ENCODE results near the gene ITGA7. TPM values are rescaled to one million over a fixed set of nuclear protein-coding genes. Genes with fewer than 3 reads are reported as not detected.

The ITGA7 gene
- total and polyA plus RNA-seq, 2 experiments from 2014 or later, result 2.0 to 7.2 TPM

- Histone ChIP-seq H3K36me3 (ENCODE audit: low read depth) (no peaks in the 10 kb centered on the region; the same call in 1 of the 2 replicates), H3K27me3 (replicated peaks; ENCODE audit: insufficient read depth) (no peaks in the 10 kb centered on the region), H3K4me3 (peak overlapping the region; percentile 85), H3K4me1 (ENCODE audit: insufficient read depth) (peaks cover 61% of the 10 kb centered on the region), H3K9ac (peak overlapping the region; percentile 15; the same call in 1 of the 2 replicates), H4K20me1 (ENCODE audit: insufficient read depth) (no peaks in the 10 kb centered on the region), H3K9me3 (ENCODE audit: low read depth) (no peaks in the 10 kb centered on the region), H3K79me2 (ENCODE audit: insufficient read depth) (0 out of 2 replicates have a peak, but pooled peaks cover 4% of the 10 kb centered on the region), H3F3A (ENCODE audit: insufficient read depth) (peaks cover 77% of the 10 kb centered on the region), H3K9me2 (ENCODE audit: insufficient read depth) (no peaks in the 10 kb centered on the region), H3K4me2 (ENCODE audit: unreplicated experiment) (peak overlapping the region; percentile 78), H2AFZ (no peak overlapping the region), H3K27ac (peak overlapping the region; percentile 90)
- TF ChIP-seq EZH2phosphoT487 (IDR thresholded peaks at IDR 0.05; ENCODE audit: insufficient read depth, low read depth) (no peak), EZH2 (IDR thresholded peaks at IDR 0.05; ENCODE audit: insufficient read depth, poor library complexity, severe bottlenecking) (no peak)
- in situ Hi-C loops (cut with MboI), result no loop called here
- no peak for DNase-seq
- 25% methylated on average over 4 of the region's 4 CpGs for WGBS, 2 experiments (ENCODE audit: low coverage in 1 of 2, low lambda C conversion rate in 2 of 2, missing lambda C conversion rate in 2 of 2)
Observed at GRCh38 chr12:55718015-55718414, 10.3 kb upstream of the ITGA7 start.

GRCh38 chr12:55717011-55718007 lies 9.6 kb upstream of the ITGA7 start:
- Histone ChIP-seq H3K79me2 (ENCODE audit: insufficient read depth) (0 out of 2 replicates have a peak, but pooled peaks cover 4% of the 10 kb centered on the region), H3K27ac (peak overlapping the region; percentile 90), H2AFZ (peak overlapping the region; percentile 89; the same call in 1 of the 2 replicates), H3F3A (ENCODE audit: insufficient read depth) (peaks cover 77% of the 10 kb centered on the region), H3K9ac (peak overlapping the region; percentile 89), H3K9me3 (ENCODE audit: low read depth) (no peaks in the 10 kb centered on the region), H3K27me3 (replicated peaks; ENCODE audit: insufficient read depth) (no peaks in the 10 kb centered on the region), H3K36me3 (ENCODE audit: low read depth) (no peaks in the 10 kb centered on the region), H3K4me1 (ENCODE audit: insufficient read depth) (peaks cover 68% of the 10 kb centered on the region), H3K4me2 (ENCODE audit: unreplicated experiment) (peak overlapping the region; percentile 78), H4K20me1 (ENCODE audit: insufficient read depth) (no peaks in the 10 kb centered on the region), H3K4me3 (peak overlapping the region; percentile 85), H3K9me2 (ENCODE audit: insufficient read depth) (no peaks in the 10 kb centered on the region)
- peak; percentile 74 for DNase-seq
- TF ChIP-seq EZH2phosphoT487 (IDR thresholded peaks at IDR 0.05; ENCODE audit: insufficient read depth, low read depth) (no peak), EZH2 (IDR thresholded peaks at IDR 0.05; ENCODE audit: insufficient read depth, poor library complexity, severe bottlenecking) (no peak)
- 26 to 33% methylated on average over 7 to 8 of the region's 8 CpGs for WGBS, 2 experiments (ENCODE audit: low coverage in 1 of 2, low lambda C conversion rate in 2 of 2, missing lambda C conversion rate in 2 of 2)
- in situ Hi-C loops (cut with MboI), result no loop called here

GRCh38 chr12:55716582-55716957 lies 8.9 kb upstream of the ITGA7 start:
- Histone ChIP-seq H3K79me2 (ENCODE audit: insufficient read depth) (0 out of 2 replicates have a peak, but pooled peaks cover 4% of the 10 kb centered on the region), H3K4me2 (ENCODE audit: unreplicated experiment) (peak overlapping the region; percentile 78), H3K4me1 (ENCODE audit: insufficient read depth) (peaks cover 73% of the 10 kb centered on the region), H3K27me3 (replicated peaks; ENCODE audit: insufficient read depth) (no peaks in the 10 kb centered on the region), H3F3A (ENCODE audit: insufficient read depth) (peaks cover 76% of the 10 kb centered on the region), H3K4me3 (peak overlapping the region; percentile 85), H3K36me3 (ENCODE audit: low read depth) (no peaks in the 10 kb centered on the region), H4K20me1 (ENCODE audit: insufficient read depth) (no peaks in the 10 kb centered on the region), H2AFZ (peak overlapping the region; percentile 89), H3K9ac (peak overlapping the region; percentile 89), H3K9me3 (ENCODE audit: low read depth) (no peaks in the 10 kb centered on the region), H3K27ac (peak overlapping the region; percentile 90), H3K9me2 (ENCODE audit: insufficient read depth) (no peaks in the 10 kb centered on the region)
- no peak for DNase-seq
- WGBS, 2 experiments (ENCODE audit: low coverage in 1 of 2, low lambda C conversion rate in 2 of 2, missing lambda C conversion rate in 2 of 2), result 0 to 2% methylated on average over 13 of the region's 13 CpGs
- no peak for TF ChIP-seq EZH2 (IDR thresholded peaks at IDR 0.05; ENCODE audit: insufficient read depth, poor library complexity, severe bottlenecking)
- TF ChIP-seq EZH2phosphoT487 (IDR thresholded peaks at IDR 0.05; ENCODE audit: insufficient read depth, low read depth), result no peak
- in situ Hi-C loops (cut with MboI), result no loop called here

GRCh38 chr12:55715833-55716581 lies 8.3 kb upstream of the ITGA7 start, which contains the start of gene BLOC1S1:
TSS of gene BLOC1S1 (plus strand) at chr12:55716046. CDS start at chr12:55716052, 6 bp downstream.
- in situ Hi-C loops (cut with MboI), result no loop called here
- H3F3A ChIP-seq (ENCODE audit: insufficient read depth), result peaks cover 72% of the 10 kb centered on the region
- TF ChIP-seq EZH2phosphoT487 (IDR thresholded peaks at IDR 0.05; ENCODE audit: insufficient read depth, low read depth), result no peak
- no peak for TF ChIP-seq EZH2 (IDR thresholded peaks at IDR 0.05; ENCODE audit: insufficient read depth, poor library complexity, severe bottlenecking)
- H4K20me1 ChIP-seq (ENCODE audit: insufficient read depth), result no peaks in the 10 kb centered on the region
- peak; percentile 92 for DNase-seq
- peak within 1 kb of the TSS; percentile 90 for H3K27ac ChIP-seq
- H2AFZ ChIP-seq, result peak within 1 kb of the TSS; percentile 89
- H3K4me2 ChIP-seq (ENCODE audit: unreplicated experiment), result peak within 1 kb of the TSS; percentile 78
- peak within 1 kb of the TSS; percentile 89 for H3K9ac ChIP-seq
- H3K4me3 ChIP-seq, result peak within 1 kb of the TSS; percentile 85
- WGBS, 2 experiments (ENCODE audit: low coverage in 1 of 2, low lambda C conversion rate in 2 of 2, missing lambda C conversion rate in 2 of 2), result 2 to 3% methylated on average over 41 to 42 of the region's 42 CpGs
- no peaks in the 10 kb centered on the region for H3K36me3 ChIP-seq (ENCODE audit: low read depth)
- peaks cover 68% of the 10 kb centered on the region for H3K4me1 ChIP-seq (ENCODE audit: insufficient read depth)
- no peaks in the 10 kb centered on the region for H3K9me3 ChIP-seq (ENCODE audit: low read depth)
- H3K27me3 ChIP-seq (replicated peaks; ENCODE audit: insufficient read depth), result no peaks in the 10 kb centered on the region
- no peaks in the 10 kb centered on the region for H3K9me2 ChIP-seq (ENCODE audit: insufficient read depth)
- 0 out of 2 replicates have a peak, but pooled peaks cover 4% of the 10 kb centered on the region for H3K79me2 ChIP-seq (ENCODE audit: insufficient read depth)

Measured in GM23248 (cell line).